Stimulated activated CD8-positive, alpha-beta memory T cell treated with anti-CD3 and anti-CD28 coated beads, Interleukin-7, amount 100 ng/mL, for 1 hour (primary cell): ENCODE data around the gene SIGLEC6.

Experiments
- DNase-seq, 2 donors: peaks; one replicate each; pipeline ENCODE4 v3.0.0-alpha.2; 2020; ENCODE audit warnings: low read depth in 2 of 2

The SIGLEC6 gene

DNA sequence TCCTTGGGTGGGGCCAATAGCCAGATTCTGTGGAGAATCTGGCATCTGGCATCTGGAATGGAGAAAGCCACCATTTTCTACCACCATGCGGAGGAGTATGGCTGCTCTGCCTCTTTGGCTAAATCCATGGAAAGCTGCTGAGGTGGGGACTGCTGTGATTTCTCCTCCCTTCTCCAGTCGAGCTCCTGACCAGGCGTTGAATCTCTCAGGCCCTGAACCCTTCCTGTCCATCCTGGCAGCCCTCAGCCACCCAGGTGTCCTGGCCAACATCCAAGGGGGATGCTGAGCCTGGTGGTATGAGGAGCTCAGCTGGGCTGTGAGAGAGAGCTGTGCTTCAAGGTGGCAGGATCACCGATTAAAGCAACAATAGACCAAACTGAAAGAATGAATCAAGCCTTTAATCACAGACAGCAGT, 17.4 kb upstream of the SIGLEC6 start:
- no peak for DNase-seq

DNA sequence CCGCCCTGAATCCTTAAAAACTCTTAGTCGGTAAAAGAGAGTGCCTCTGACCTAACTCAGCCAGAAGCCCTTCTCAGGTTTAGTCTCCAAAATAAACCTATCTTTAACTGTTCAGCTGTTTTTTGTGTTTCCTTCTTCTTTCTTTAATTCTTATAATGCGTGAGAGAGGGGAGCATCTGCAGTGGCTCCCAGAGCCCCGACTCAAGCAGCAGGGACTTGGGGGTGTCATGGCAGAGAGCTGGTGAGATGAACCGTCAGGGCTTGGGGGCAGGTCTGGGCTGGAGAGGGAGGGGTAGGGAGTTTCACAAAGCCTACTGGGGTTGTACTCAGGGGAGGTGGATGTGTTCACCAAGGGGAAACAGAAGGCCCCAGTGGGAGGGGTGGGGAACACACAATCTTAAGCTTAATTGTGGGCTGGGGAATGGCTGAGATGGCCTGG, 16.8 kb upstream of the SIGLEC6 start:
- DNase-seq = no peak

DNA sequence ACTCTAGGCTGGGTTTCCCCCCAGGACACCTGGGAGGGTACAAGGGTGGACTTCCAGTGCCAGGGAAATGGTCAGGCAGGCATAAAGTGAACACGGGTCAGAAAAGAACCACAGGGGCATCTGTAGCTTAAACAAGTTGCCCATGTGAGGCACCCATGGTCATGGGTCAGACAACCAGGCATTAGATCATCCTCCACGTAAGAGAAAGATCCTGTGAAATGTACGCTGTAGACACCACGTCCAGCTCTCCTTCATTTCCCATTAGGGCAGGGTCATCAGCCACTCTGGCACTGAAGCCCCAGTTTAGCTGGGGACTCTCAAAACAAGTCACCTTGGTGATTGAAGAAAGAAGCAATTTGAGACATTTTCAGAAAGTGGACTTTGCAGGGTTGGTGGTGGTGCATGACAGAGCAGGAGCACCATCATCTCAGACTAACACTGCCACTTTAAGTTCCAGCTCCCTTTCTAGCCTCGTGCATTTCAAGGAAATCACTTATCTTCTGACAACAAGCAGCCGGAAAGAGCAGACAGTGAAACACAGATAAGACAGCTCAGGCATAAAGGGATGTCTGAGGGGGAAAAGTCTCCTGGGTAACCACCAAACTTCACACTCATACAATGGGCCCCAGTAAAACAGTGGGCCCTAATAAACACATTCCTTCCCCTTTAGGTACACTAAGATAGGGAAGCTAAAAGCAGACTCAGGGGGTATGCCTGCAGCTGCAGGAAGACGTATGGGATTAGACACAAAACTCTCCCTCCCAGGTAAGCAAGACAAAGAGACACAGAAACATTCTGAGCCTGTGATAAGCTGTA, 16.1 kb upstream of the SIGLEC6 start:
- DNase-seq = no peak

DNA sequence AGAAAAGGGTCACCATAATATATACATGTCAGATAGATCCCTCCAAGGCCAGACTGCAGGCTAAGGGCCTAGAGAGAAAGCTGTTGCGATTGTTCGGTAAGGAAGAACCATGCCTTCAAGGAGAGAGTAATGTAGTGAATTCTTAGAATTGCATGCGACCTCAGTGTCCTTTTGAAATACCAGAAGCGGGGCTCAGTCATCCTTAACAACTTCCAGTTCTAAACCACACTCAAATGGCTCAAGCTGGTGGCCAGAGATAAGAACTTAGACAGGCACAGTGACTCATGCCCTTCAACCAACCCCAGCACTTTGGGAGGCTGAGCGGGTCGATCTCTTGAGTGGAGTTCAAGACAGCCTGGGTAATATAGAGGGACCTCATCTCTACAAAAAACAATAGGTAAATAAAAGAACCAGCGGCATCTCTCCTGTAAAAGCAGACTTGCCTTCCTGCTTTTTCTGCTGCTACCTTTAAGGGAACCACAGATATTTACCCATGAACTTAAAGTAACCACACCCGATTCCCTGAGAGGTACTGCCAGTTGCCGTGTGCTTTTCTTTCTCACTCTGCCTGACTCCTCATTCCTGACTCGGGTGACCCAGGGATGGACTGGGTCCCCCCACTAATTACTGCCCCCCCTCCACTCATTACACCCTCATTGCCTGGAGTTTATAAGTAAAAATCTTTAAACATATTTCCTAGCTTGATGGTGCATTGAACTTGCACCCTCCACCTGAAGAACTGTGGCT, 15.4 kb upstream of the SIGLEC6 start:
- no peak for DNase-seq

DNA sequence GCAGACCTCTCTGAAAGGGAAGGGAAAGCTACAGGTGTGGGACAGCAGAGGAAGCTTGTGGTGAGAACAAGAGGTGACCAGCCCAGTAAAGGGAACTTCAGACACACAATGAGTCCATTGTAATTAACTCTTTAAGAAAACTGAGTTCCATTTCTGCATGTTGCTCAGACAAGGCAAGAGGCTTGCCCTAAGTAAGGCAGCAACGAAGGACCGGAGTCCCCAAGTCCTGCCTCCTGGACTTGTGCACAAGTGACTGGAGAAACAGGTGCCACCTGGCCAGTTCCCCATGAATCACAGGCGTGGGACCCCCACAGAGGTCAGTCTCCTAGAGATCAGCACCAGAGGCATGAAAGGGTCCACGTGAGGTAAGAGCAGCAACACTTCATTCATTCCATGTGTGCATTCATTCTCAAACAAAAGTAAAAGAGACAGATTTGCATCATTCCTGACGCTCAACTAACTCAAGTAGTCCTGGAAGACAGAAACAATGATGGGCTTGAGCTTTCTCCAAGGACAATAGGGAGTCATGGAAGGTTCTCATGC, 14.7 kb upstream of the SIGLEC6 start:
- no peak for DNase-seq

DNA sequence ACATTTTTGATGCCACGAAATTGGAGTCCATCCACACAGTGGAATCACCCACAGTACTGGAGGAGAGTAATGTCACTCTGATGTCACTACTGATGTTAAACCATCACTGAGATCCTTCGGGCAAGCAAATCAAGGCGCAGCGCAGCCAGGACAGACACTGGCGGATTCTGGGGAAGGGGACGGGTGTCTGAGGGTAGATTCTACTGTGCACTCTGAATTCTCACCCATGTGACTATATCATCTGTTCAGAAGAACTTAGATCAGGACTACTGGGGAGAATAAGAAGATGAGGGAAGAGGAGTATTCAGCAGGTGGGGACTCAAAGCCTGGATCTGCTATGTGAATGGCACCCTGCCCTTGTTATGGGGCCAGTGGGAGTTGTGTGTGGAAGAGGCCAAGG, 12.6 kb upstream of the SIGLEC6 start:
- DNase-seq = no peak

DNA sequence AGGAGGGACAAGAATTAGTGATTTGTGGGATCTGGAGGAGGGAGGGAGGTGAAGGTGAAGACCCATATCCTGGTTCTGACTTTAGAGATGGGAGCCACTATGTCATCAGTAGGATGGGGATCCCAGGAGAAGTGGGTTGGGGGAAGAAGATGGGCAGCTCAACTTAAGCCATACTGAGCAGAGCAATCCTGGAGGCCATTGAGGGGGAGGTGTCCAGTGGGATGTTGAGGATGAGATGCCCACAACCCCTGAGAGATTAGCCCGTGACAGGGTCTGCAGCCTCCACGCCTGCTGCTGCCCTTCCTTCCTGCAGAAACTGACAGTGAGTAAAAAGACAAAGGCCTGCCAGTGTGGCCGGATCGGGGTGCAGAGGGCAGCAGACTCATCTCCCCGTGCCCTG, 11.2 kb upstream of the SIGLEC6 start:
- DNase-seq = no peak

DNA sequence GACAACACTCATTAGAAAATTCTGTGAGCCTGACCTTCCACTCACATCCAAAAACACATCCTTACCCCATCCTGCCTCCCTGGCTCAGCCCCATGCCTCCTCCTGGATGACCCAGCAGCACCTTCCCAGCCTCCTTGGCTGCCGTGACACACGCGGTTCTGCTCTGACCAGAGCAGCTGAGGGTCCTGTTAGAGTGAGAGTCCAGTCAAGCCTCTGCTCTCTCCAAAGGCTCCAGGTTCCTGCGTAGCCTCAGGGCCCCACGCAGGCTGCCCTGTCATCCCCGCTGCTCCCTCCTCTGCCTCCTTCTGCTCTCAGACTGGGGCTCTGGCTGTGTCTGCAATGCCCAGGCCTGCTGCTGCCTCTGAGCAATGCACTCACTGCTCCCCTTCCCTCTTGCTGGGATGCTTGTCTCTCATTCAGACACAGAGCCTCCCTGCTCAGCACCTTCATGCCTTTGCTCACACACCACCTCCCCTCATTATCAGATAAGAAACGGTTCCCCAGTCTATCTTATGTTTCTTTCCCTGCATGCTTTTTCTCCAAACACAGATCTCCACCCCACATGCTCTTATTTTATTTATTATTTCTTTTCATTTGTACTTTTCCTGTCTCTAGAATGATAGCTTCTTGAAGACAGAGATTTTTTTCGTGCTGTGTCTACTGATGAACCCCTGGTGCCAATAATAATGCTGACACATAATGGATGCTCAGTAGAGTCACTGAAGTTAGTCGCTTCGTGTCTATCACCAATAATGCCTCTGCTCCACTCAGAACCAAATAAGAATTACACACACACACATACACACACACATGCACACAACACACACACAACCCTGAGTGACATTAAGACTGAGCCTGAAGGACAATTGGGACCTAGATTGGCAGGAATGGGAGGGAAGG, 10.2 kb upstream of the SIGLEC6 start:
- no peak for DNase-seq

DNA sequence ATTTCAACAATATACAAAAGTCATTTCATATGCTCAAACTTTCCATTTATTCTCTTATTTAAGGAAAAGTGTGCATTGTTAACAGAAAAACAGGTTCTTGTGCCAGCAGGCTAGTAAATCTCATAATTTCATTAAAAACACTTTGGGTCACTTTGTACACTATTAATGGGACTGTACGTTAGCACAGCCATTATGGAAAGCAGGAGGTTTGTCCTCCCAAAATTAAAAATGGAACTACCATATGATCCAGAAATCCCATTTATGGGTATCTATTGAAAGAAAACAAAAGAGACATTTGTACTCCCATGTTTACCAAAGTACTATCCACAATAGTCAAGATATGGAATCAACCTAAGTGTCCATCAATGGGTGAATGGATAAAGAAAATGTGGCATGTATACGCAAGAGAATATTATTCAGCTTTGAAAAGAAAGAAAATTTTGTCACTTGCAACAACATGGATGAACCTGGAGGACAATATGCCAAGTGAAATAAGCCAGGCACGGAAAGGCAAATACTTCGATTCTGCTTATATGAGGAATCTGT, 8.4 kb upstream of the SIGLEC6 start:
- DNase-seq = no peak

DNA sequence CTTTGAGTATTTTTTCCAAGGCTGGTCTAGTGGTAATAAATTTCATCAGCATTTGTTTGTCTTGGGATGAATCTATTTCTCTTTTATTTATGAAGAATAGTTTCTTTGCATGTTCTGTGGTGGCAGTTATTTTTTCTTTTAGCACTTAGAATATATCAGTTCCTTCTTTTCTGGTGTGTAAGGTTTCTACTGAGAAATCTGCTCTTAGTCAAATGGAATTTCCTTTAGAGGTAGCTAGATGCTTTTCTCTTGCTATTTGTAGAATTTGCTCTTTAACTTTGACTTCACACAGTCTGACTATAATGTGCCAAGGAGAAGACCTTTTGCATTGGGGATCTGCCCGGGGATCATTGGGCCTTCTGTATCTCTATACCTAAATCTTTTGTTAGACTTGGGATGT, 4.1 kb upstream of the SIGLEC6 start:
- DNase-seq = no peak

DNA sequence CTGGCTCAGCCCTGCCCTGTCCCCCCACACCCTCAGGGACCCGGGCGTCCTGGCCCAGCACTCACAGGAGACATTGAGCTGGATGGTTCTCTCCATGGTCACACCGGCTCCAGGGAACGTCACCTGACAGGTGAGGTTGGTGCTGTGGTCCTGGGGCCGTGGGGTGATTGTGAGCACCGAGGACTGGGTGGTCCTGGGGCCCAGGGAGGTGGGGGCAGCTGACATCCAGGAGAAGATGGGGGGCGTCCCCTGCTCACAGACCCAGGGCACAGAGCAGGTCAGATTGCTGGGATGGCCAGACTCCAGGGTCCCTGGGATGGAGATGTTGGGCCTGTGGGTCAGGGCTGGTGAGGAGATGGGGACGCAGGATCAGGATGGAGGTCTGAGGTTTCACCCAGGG, 854 bp downstream of the SIGLEC6 start:
- DNase-seq = no peak

DNA sequence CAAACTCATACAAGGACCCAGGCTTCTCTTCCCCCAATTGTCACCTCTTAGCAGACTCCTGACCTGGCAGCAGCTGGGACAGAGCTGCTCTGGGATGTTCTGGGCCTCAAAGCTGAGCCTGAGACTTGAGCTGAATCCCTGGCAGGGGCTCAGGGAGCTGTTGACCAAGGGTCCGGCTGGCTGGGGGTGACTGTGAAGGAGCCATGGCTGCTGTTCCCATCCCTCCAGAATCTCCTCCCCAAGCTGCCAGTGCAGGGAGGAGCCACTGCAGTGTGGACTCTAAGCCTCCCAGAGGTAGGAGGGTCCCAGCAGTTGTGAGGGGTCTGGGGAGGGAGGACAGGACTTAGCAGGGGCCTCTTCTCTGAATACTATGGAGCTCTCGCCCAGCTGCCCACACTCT, 2.2 kb downstream of the SIGLEC6 start:
- DNase-seq = no peak

DNA sequence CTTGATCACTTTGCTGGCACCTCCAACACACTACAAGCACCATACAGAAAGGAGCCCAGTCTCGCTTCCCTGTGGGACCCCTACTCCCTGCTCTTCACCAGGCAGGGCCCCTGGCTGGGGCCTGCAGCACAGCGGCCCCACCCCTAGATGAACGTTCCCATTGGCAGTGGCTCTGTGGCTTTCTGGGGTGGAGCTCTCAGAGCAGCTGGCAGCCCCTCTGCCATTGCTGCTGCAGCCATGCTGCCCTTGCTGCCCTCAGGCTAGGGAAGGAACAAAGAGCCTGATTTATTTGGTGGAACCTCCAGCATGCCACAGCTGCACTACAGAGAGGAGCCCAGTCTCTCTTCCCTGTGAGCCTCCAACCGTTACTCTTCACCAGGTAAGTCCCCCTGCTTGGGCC, 5.8 kb downstream of the SIGLEC6 start:
- no peak for DNase-seq

DNA sequence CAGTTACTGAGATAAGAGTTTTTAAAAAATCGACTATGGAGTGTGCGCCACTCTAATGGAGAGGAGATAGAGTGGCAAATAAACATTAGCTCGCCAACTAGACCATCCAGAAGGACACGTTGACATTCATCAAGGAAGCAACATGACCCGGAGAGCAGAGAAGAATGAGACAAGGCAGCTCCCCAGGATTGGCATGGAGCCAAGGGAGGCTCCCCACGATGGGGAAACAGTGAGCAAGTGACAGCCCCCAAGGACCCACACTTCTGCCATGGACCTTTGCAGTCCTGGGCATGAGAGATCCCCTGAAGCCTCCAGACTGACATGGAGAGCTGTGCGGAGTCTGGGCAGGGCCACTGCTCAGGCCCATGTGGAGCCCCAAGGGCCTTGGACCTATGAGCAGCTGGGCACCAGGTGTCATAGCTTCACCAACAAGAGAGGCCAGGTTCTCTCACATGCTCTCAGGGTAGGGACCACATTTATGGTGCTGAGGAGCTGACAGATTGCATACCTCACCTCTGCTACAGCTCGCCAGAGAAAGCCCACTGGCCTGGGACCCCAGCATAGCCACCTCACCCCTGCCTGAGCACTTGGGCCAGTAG, 6.7 kb downstream of the SIGLEC6 start:
- no peak for DNase-seq

DNA sequence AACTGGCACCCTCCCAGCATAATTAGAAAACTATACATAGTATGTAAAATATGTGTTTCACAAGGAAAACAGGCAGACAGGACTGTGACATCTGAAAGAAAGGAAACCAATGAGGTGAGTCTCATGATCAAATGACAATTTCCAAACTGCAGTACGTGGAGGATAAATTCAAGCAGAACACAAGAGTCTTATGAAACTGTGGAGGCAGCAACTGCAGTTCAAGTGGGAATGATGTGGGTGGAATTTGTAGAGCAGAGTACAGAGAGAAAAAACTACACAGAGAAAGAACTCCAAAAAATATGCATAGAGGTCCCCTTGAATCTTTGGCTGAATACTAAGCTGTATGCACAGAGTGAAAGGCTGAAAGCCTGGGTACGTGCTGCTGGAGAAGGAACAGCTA, 9.7 kb downstream of the SIGLEC6 start:
- no peak for DNase-seq

DNA sequence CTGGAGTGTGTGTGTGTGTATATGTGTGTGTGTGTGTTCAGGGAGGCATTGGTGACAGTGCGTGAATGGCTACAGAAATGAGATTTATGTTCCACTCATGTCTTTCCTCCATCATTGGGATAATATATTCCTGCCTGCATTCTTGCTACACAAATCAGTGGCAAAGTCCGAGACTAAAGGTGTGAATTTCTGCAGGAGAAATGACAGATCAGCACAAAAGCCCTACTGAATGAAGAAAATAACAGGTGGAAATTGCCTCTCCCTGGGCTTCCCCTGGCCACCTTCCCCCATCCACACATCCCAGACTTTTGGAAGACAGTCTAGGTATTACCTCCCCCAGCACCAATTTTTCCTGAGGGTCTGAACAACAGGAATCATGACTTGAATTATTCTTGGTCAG, 10.1 kb downstream of the SIGLEC6 start:
- no peak for DNase-seq

DNA sequence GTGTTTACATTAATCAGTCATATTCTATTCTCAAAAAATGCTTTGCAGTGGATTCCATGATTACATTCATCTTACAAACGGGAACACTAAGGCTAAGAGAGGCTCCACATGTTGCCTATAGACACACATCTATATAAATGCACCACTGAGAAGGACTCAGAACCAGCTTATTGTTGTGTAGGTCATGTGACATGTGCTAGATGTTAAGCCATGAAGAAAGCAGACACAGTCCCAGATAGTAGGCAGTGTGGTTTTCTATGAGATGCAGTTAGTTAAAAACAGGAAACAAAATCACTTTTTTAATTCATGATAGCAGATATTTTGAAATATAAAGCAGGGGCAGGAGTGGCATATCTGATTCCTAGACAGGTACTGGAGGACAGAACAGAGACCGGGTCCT, 10.7 kb downstream of the SIGLEC6 start:
- no peak for DNase-seq

DNA sequence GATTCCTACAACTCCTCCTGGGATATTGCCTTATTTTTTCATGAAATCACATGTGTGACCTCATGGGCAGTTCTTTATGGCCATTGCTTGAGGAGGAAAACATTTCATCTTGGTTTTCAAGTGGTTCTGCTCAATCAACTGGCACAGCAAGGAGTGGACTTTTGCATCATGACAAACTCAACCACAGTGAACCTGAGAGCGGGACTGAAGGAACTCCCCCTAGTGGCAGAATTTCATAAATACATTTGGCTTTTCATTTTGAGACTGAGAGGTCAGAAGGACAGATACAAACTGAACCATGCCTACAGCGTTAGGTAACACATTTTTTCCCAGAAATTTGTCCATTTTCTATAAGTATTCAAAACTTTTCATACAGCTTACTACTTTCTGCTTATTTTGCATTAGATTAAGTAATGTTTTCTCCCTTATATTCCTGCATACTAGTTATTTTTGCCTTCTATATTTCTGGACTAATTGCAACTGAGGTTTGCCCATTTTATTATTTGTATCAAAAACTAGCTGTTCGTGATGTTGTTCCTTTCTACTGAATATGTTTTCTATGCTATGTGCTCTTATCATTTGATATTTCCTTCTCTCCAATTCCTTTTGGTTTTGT, 16.5 kb downstream of the SIGLEC6 start:
- no peak for DNase-seq

DNA sequence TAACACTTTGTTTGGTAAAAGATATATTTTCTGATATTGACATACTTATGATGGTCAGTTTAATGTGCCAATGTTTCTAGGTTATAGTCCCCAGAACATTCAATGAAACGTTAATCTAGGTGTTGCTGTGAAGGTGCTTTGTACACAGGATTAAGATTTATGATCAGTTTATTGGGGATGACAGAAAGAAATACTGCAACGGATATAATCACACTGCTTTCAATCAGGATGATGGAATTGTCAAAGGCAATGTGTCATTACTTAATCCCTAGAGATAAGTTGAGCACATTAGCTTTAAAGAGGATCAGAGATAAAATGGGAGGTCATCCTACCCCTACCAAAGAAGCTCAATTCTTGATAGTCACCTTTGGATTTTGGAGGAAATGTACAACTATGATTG, 17.5 kb downstream of the SIGLEC6 start:
- no peak for DNase-seq

DNA sequence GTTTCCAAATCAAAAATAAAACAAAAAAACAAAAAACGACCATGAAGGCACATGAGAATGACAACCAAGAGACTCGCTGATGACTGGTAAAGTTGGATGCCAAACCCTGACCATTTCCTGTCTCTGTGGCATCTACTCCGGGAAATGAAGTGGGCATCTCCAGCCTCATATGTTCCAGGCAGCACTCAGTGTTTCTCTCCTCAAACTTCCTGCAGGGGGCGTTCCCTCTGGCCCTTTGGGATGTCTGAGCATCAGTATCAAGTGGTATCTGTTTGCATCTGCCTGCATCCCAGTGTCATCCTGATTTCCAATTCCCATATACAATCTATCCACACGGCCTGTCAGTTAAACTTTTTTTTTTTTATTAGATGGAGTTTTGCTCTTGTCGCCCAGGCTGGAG, 20.1 kb downstream of the SIGLEC6 start:
- DNase-seq = no peak
